ENCODE data around the gene SSR3. TPM values are rescaled to one million over a fixed set of nuclear protein-coding genes. Genes with fewer than 3 reads are reported as not detected.

SSR3 gene
- total and polyA plus RNA-seq, 3 donors from 2014 or later, result 85.0 to 204 (median 108) TPM

- WGBS, 2 donors, result 28 to 41% methylated on average over 4 of the region's 4 CpGs
- peak in 1 of 3 experiments; percentile 42 for TF ChIP-seq CTCF (IDR thresholded peaks at IDR 0.05)
- no peak for TF ChIP-seq POLR2A (IDR thresholded peaks at IDR 0.05)
- Histone ChIP-seq H3K4me1 (peaks cover 32% of the 10 kb centered on the region), H3K27ac (peak overlapping the region; percentile 36 to 70), H3K36me3 (ENCODE audit: low read depth, missing control alignments) (no peaks in the 10 kb centered on the region), H3K9me3 (no peaks in the 10 kb centered on the region), H3K4me3 (no peak overlapping the region), H3K27me3 (no peaks in the 10 kb centered on the region)
- DNase-seq, result peak; percentile 65
- intact Hi-C loops (cut with DNase I; ENCODE audit: low total_unique reads), result no loop called here
Observed at GRCh38 chr3:156535162-156535627, 19.7 kb downstream of the SSR3 start.

GRCh38 chr3:156533205-156533604, 21.7 kb downstream of the SSR3 start:
- TF ChIP-seq POLR2A (IDR thresholded peaks at IDR 0.05) (no peak), CTCF (IDR thresholded peaks at IDR 0.05) (no peak)
- Histone ChIP-seq H3K4me1 (peaks cover 32% of the 10 kb centered on the region), H3K27me3 (no peaks in the 10 kb centered on the region), H3K9me3 (no peaks in the 10 kb centered on the region), H3K4me3 (no peak overlapping the region), H3K27ac (peak overlapping the region; percentile 36 to 70), H3K36me3 (ENCODE audit: low read depth, missing control alignments) (no peaks in the 10 kb centered on the region)
- WGBS, 2 donors, result 44 to 52% methylated on average over 4 of the region's 4 CpGs
- DNase-seq, result no peak
- intact Hi-C loops (cut with DNase I; ENCODE audit: low total_unique reads), result no loop called here

- DNase-seq, result no peak
- H3K27me3 ChIP-seq, result no peaks in the 10 kb centered on the region
- 26 to 38% methylated on average over 3 of the region's 3 CpGs for WGBS, 2 donors
- no peak for TF ChIP-seq POLR2A (IDR thresholded peaks at IDR 0.05)
- TF ChIP-seq CTCF (IDR thresholded peaks at IDR 0.05), result no peak
- intact Hi-C loops (cut with DNase I; ENCODE audit: low total_unique reads), result no loop called here
- no peaks in the 10 kb centered on the region for H3K9me3 ChIP-seq
- no peak overlapping the region for H3K4me3 ChIP-seq
- peak overlapping the region; percentile 36 to 70 for H3K27ac ChIP-seq
- H3K4me1 ChIP-seq, result peaks cover 32% of the 10 kb centered on the region
- no peaks in the 10 kb centered on the region for H3K36me3 ChIP-seq (ENCODE audit: low read depth, missing control alignments)
Observed at GRCh38 chr3:156532730-156533129, 22.2 kb downstream of the SSR3 start.

GRCh38 chr3:156530980-156531379, 23.9 kb downstream of the SSR3 start:
- no peak overlapping the region for H3K4me3 ChIP-seq
- H3K27me3 ChIP-seq, result no peaks in the 10 kb centered on the region
- TF ChIP-seq POLR2A (IDR thresholded peaks at IDR 0.05) (no peak), CTCF (IDR thresholded peaks at IDR 0.05) (no peak)
- peaks cover 32% of the 10 kb centered on the region for H3K4me1 ChIP-seq
- H3K9me3 ChIP-seq, result no peaks in the 10 kb centered on the region
- DNase-seq, result no peak
- H3K27ac ChIP-seq, result no peak overlapping the region
- intact Hi-C loops (cut with DNase I; ENCODE audit: low total_unique reads), result no loop called here
- no peaks in the 10 kb centered on the region for H3K36me3 ChIP-seq (ENCODE audit: low read depth, missing control alignments)
- 94 to 96% methylated on average over 5 of the region's 5 CpGs for WGBS, 2 donors

- WGBS, 2 donors, result 58 to 86% methylated on average over 1 of the region's 1 CpG
- no peak overlapping the region for H3K27ac ChIP-seq
- no peak for DNase-seq
- H3K36me3 ChIP-seq (ENCODE audit: low read depth, missing control alignments), result no peaks in the 10 kb centered on the region
- intact Hi-C loops (cut with DNase I; ENCODE audit: low total_unique reads), result no loop called here
- H3K4me3 ChIP-seq, result no peak overlapping the region
- TF ChIP-seq POLR2A (IDR thresholded peaks at IDR 0.05), result no peak
- TF ChIP-seq CTCF (IDR thresholded peaks at IDR 0.05), result no peak
- H3K27me3 ChIP-seq, result no peaks in the 10 kb centered on the region
- peaks cover 7% of the 10 kb centered on the region for H3K4me1 ChIP-seq
- H3K9me3 ChIP-seq, result no peaks in the 10 kb centered on the region
Observed at GRCh38 chr3:156527060-156527459, 27.9 kb downstream of the SSR3 start.

Data from testis (tissue), 3 donors.